Panc1 (cell line): Measurements from ENCODE around the gene HINT1. TPM values are rescaled to one million over a fixed set of nuclear protein-coding genes. Genes with fewer than 3 reads are reported as not detected.

ENCODE experiments used
- ATAC-seq: fragments of 200-7000 bp; cut with Tn5 transposase; 2 replicates; pipeline ENCODE4 v1.9.1; 2020; ENCODE audit warnings: mild to moderate bottlenecking, moderate library complexity
- BruUV-seq: library from RNA; stranded (reverse); fragments of 400-500 nt; replicated peaks from 2 replicates; lab custom pipeline; 2021; lab: Mats Ljungman, UMichigan
- CTCF ChIA-PET: fragments of 300-600 bp; sonication (Branson Sonifier 250); formaldehyde crosslinking; loops from one replicate; lab custom pipeline; 2022; ENCODE audit warnings: antibody characterized with exemption; lab: Charles Lee
- POLR2A ChIA-PET: fragments of 300-600 bp; sonication (Branson Sonifier 250); formaldehyde crosslinking; loops from one replicate; lab custom pipeline; 2022; ENCODE audit warnings: antibody characterized with exemption; lab: Charles Lee
- DNase-seq: peaks from one replicate; pipeline ENCODE4 v3.0.0-alpha.2; 2010; ENCODE audit warnings: low read depth, low spot score
- H3K27ac ChIP-seq: 2 replicates; pipeline ENCODE4 v1.5.1; 2011; ENCODE audit warnings: mild to moderate bottlenecking, low read length, inconsistent platforms
- H3K27me3 ChIP-seq: fragments of 200-500 bp; sonication (Bioruptor generic); 2 replicates; pipeline ENCODE4 v1.6.0; 2014; ENCODE audit warnings: low read length, inconsistent platforms; ENCODE audit not compliant: control insufficient read depth, insufficient read depth
- H3K36me3 ChIP-seq: fragments of 200-500 bp; sonication (Bioruptor generic); 2 replicates; pipeline ENCODE4 v1.5.1; 2014; ENCODE audit warnings: inconsistent platforms, mild to moderate bottlenecking, low read length, moderate library complexity; ENCODE audit not compliant: control insufficient read depth, insufficient read depth
- H3K4me1 ChIP-seq: 2 replicates; pipeline ENCODE4 v1.5.1; 2011; ENCODE audit warnings: inconsistent platforms, mild to moderate bottlenecking, low read length, moderate library complexity; ENCODE audit not compliant: control insufficient read depth, insufficient read depth
- H3K4me3 ChIP-seq, 2 experiments: 2 replicates each; pipeline ENCODE4 v1.5.1; 2011 to 2012; ENCODE audit warnings: low read depth in 2 of 2, low read length in 2 of 2, mild to moderate bottlenecking in 2 of 2, inconsistent platforms in 1 of 2, moderate library complexity in 1 of 2
- H3K9me3 ChIP-seq: fragments of 200-500 bp; sonication (Bioruptor generic); 2 replicates; pipeline ENCODE4 v1.5.1; 2014; ENCODE audit warnings: low read depth, mild to moderate bottlenecking, inconsistent platforms, low read length, moderate library complexity; ENCODE audit not compliant: control insufficient read depth, insufficient read depth
- POLR2AphosphoS5 ChIP-seq: IDR thresholded peaks from 2 replicates; pipeline ENCODE4 v1.6.1; 2012; ENCODE audit warnings: mild to moderate bottlenecking, low read depth, low read length, moderate library complexity
- SIN3A ChIP-seq: IDR thresholded peaks from 2 replicates; pipeline ENCODE4 v1.6.1; 2012; ENCODE audit warnings: low read depth, mild to moderate bottlenecking, low read length, moderate library complexity, borderline replicate concordance; ENCODE audit not compliant: insufficient read depth
- TCF7L2 ChIP-seq: IDR thresholded peaks from 2 replicates; pipeline ENCODE4 v1.6.1; 2011; ENCODE audit warnings: mild to moderate bottlenecking, low read depth, low read length, inconsistent platforms
- in situ Hi-C: cut with HindIII; loops from 2 replicates; pipeline ENCODE4 v1.10.0; 2016; ENCODE audit warnings: low sequenced_read_pairs, low pct_unique_long_range_greater_than_20kb
- intact Hi-C: fragments of 100-400 bp; cut with micrococcal nuclease; formaldehyde crosslinking; loops from one replicate; pipeline ENCODE4 v1.10.0; 2022; ENCODE audit not compliant: unreplicated experiment
- total RNA-seq: library from RNA; stranded (reverse); gene quantifications from one replicate; pipeline ENCODE4 v1.2.1, GENCODE V29; 2021; ENCODE audit not compliant: unreplicated experiment
- TF ChIP-seq, protein P1 (sequence below): fragments of 450-650 bp; IDR thresholded peaks from 2 replicates; pipeline ENCODE4 v1.5.1; 2017; ENCODE audit warnings: mild to moderate bottlenecking
- TF ChIP-seq, protein P2 (sequence below), 2 experiments: IDR thresholded peaks; 2 replicates each; pipeline ENCODE4 v1.6.1; 2011 to 2012; ENCODE audit warnings: low read depth in 2 of 2, control low read depth in 1 of 2, low read length in 1 of 2, mild to moderate bottlenecking in 1 of 2, moderate library complexity in 1 of 2; ENCODE audit not compliant: insufficient read depth in 1 of 2

HINT1 gene
- total RNA-seq, 1 experiment from 2014 or later = 233 TPM

DNA sequence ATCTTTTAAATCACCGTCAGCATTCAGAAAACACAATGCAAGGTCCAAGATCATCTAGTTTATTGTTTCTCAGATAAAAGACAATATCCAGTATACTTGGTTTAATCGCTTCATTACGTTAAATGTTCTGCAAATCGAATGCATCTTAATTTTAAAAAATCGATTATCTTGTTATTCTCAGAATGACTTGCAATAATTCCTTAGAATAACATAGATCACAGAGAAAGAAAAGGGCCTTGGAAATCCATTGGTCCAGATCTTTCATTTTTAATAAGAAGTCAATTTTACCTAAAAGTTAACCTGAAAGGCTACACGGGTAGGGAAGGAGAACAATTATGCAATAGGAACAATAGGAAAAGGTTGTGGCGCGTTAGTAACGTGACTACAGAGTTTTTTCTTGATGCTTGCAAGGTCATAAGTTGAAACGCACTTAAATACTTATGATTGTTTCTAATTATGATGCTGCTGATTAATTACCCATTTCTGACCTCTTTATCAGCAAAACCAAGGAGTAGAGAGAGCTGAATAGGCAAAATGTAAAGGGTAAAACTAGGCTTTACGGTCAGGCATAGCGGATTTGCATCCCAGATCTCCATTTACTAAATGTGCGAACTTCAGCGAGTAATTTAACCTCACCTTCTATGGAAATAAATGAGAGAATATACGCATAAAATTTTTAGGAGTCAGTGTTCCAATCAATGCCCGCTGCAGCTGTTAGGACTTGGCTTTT is 4.9 kb upstream of the HINT1 start:
- Histone ChIP-seq H3K36me3 (peaks cover 2% of the 10 kb centered on the region; the same call in 1 of the 2 replicates), H3K27me3 (no peaks in the 10 kb centered on the region), H3K9me3 (no peaks in the 10 kb centered on the region), H3K27ac (peak overlapping the region; percentile 98), H3K4me3 (peak overlapping the region; percentile 84 to 97), H3K4me1 (peaks cover 16% of the 10 kb centered on the region)
- ChIA-PET POLR2A (no interaction called here), CTCF (no interaction called here)
- in situ Hi-C loops = no loop called here
- no peak for ATAC-seq
- DNase-seq = no peak
- TF ChIP-seq SIN3A (no peak), TCF7L2 (no peak), POLR2AphosphoS5 (no peak)
- TF ChIP-seq, protein P1, sequence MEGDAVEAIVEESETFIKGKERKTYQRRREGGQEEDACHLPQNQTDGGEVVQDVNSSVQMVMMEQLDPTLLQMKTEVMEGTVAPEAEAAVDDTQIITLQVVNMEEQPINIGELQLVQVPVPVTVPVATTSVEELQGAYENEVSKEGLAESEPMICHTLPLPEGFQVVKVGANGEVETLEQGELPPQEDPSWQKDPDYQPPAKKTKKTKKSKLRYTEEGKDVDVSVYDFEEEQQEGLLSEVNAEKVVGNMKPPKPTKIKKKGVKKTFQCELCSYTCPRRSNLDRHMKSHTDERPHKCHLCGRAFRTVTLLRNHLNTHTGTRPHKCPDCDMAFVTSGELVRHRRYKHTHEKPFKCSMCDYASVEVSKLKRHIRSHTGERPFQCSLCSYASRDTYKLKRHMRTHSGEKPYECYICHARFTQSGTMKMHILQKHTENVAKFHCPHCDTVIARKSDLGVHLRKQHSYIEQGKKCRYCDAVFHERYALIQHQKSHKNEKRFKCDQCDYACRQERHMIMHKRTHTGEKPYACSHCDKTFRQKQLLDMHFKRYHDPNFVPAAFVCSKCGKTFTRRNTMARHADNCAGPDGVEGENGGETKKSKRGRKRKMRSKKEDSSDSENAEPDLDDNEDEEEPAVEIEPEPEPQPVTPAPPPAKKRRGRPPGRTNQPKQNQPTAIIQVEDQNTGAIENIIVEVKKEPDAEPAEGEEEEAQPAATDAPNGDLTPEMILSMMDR = no peak
- TF ChIP-seq, protein P2, sequence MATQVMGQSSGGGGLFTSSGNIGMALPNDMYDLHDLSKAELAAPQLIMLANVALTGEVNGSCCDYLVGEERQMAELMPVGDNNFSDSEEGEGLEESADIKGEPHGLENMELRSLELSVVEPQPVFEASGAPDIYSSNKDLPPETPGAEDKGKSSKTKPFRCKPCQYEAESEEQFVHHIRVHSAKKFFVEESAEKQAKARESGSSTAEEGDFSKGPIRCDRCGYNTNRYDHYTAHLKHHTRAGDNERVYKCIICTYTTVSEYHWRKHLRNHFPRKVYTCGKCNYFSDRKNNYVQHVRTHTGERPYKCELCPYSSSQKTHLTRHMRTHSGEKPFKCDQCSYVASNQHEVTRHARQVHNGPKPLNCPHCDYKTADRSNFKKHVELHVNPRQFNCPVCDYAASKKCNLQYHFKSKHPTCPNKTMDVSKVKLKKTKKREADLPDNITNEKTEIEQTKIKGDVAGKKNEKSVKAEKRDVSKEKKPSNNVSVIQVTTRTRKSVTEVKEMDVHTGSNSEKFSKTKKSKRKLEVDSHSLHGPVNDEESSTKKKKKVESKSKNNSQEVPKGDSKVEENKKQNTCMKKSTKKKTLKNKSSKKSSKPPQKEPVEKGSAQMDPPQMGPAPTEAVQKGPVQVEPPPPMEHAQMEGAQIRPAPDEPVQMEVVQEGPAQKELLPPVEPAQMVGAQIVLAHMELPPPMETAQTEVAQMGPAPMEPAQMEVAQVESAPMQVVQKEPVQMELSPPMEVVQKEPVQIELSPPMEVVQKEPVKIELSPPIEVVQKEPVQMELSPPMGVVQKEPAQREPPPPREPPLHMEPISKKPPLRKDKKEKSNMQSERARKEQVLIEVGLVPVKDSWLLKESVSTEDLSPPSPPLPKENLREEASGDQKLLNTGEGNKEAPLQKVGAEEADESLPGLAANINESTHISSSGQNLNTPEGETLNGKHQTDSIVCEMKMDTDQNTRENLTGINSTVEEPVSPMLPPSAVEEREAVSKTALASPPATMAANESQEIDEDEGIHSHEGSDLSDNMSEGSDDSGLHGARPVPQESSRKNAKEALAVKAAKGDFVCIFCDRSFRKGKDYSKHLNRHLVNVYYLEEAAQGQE (IDR thresholded peaks at IDR 0.05; ENCODE audit: insufficient read depth in 1 of 2, low read depth in 2 of 2, low read length in 1 of 2) = no peak
- intact Hi-C loops = loop anchor here (10.0 kb wide), 1 partner anchor 95 kb away; the partner anchor contains the start of gene CDC42SE2
- BruUV-seq = TSS peak; percentile 81

DNA sequence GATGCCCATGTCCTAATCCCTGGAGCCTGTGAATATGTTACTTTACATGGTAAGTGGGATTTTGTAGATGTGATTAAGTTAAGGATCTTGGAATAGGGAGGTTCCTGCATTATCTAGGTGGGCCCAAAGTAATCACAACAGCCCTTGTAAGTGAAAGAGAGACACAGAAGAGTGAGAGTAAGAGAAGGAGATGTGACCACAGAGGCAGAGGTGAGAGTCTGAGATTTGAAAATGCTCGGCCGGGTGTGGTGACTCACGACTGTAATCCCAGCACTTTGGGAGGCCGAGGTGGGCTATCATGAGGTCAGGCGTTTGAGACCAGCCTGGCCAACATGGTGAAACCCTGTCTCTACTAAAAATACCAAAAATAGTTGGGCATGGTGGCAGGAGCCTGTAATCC is 2.6 kb upstream of the HINT1 start:
- H3K4me3 ChIP-seq = no peak overlapping the region
- BruUV-seq = no TSS peak
- CTCF ChIA-PET = no interaction called here

More for the DNA sequence above, 2.6 kb upstream of the HINT1 start:
- Histone ChIP-seq H3K27me3 (no peaks in the 10 kb centered on the region), H3K27ac (no peak overlapping the region), H3K36me3 (peaks cover 9% of the 10 kb centered on the region), H3K9me3 (no peaks in the 10 kb centered on the region), H3K4me1 (peaks cover 22% of the 10 kb centered on the region)
- ATAC-seq (no peak), DNase-seq (no peak)
- intact Hi-C loops = loop anchor here (10.0 kb wide), 1 partner anchor 97 kb away; the partner anchor contains the start of gene CDC42SE2
- TF ChIP-seq, protein P2 (IDR thresholded peaks at IDR 0.05; ENCODE audit: insufficient read depth in 1 of 2, low read depth in 2 of 2, low read length in 1 of 2) = no peak
- no peak for TF ChIP-seq TCF7L2
- TF ChIP-seq SIN3A = no peak
- TF ChIP-seq, protein P1 = no peak
- no peak for TF ChIP-seq POLR2AphosphoS5
- in situ Hi-C loops = no loop called here
- POLR2A ChIA-PET = no interaction called here
